ENCODE measurements around the gene LCE1D. TPM values are rescaled to one million over a fixed set of nuclear protein-coding genes. Genes with fewer than 3 reads are reported as not detected.

LCE1D gene
- polyA plus RNA-seq, 1 donor (not counting 4 experiments of a cell fraction or from before 2014, with no cell fraction given): not detected

DNA sequence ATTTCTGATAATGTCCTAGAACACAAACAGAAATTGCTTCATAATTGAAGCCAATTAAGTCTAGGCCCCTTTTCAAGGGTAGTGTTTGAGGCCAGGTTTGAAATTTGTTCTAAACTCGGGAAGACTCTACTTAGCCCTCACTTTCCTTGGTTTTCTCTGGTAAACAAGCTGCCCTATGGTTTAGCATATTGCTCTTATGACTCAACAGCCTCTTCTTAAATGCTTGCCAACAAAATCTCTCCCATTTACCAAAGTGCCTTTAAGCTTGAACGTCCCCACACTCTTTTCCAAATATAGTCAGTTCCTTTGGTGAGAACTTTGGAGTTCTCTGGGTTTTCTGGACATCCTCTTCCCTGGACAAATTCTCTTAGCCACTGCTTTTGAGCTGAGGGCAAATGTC is 40.3 kb downstream of the LCE1D start:
- DNase-seq (ENCODE audit: low read depth, low spot score) (no peak), FAIRE-seq (no peak)
- no peaks in the 10 kb centered on the region for H3K79me2 ChIP-seq (ENCODE audit: control insufficient read depth, insufficient read depth, low read length)
- no peaks in the 10 kb centered on the region for H4K20me1 ChIP-seq (ENCODE audit: control insufficient read depth, extremely low read depth, insufficient read depth, low read length)
- no peaks in the 10 kb centered on the region for H3K4me1 ChIP-seq (ENCODE audit: control insufficient read depth, extremely low read depth, insufficient read depth, low read length)
- dilution Hi-C loops (cut with MboI; ENCODE audit: extremely low pct_ligation_motif_present, low sequenced_read_pairs): no loop called here
- H3K4me2 ChIP-seq (ENCODE audit: control insufficient read depth, extremely low read depth, insufficient read depth, low read depth, low read length): no peak overlapping the region
- no peak overlapping the region for H3K9ac ChIP-seq (ENCODE audit: control insufficient read depth, extremely low read depth, insufficient read depth, low read length)
- H3K36me3 ChIP-seq (ENCODE audit: control insufficient read depth in 2 of 2, extremely low read depth in 1 of 2, insufficient read depth in 2 of 2, low read length in 2 of 2): no peaks in the 10 kb centered on the region
- no peak for TF ChIP-seq EZH2 (IDR thresholded peaks at IDR 0.05; ENCODE audit: low read length)
- TF ChIP-seq, protein P1, sequence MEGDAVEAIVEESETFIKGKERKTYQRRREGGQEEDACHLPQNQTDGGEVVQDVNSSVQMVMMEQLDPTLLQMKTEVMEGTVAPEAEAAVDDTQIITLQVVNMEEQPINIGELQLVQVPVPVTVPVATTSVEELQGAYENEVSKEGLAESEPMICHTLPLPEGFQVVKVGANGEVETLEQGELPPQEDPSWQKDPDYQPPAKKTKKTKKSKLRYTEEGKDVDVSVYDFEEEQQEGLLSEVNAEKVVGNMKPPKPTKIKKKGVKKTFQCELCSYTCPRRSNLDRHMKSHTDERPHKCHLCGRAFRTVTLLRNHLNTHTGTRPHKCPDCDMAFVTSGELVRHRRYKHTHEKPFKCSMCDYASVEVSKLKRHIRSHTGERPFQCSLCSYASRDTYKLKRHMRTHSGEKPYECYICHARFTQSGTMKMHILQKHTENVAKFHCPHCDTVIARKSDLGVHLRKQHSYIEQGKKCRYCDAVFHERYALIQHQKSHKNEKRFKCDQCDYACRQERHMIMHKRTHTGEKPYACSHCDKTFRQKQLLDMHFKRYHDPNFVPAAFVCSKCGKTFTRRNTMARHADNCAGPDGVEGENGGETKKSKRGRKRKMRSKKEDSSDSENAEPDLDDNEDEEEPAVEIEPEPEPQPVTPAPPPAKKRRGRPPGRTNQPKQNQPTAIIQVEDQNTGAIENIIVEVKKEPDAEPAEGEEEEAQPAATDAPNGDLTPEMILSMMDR (optimal IDR thresholded peaks at IDR 0.05 in 1 of 3, IDR thresholded peaks at IDR 0.05 in 1 of 3, conservative IDR thresholded peaks at IDR 0.05 in 1 of 3; ENCODE audit: extremely low read depth in 1 of 3, insufficient read depth in 2 of 3, low read length in 3 of 3): no peak
- H3K9me1 ChIP-seq (ENCODE audit: control insufficient read depth, extremely low read depth, insufficient read depth, low read length): no peaks in the 10 kb centered on the region
- H3K27ac ChIP-seq (ENCODE audit: control insufficient read depth, insufficient read depth, low read length): no peak overlapping the region
- H3K4me3 ChIP-seq (ENCODE audit: control insufficient read depth in 2 of 3, extremely low read depth in 1 of 3, insufficient read depth in 2 of 3, low read depth in 1 of 3, low read length in 3 of 3): no peak overlapping the region
- H3K27me3 ChIP-seq (ENCODE audit: control insufficient read depth, extremely low read depth, insufficient read depth, low read length): no peaks in the 10 kb centered on the region
- no peaks in the 10 kb centered on the region for H3K9me3 ChIP-seq (ENCODE audit: control insufficient read depth, low read depth, low read length)
- H2AFZ ChIP-seq (ENCODE audit: control insufficient read depth, low read length): no peak overlapping the region

DNA sequence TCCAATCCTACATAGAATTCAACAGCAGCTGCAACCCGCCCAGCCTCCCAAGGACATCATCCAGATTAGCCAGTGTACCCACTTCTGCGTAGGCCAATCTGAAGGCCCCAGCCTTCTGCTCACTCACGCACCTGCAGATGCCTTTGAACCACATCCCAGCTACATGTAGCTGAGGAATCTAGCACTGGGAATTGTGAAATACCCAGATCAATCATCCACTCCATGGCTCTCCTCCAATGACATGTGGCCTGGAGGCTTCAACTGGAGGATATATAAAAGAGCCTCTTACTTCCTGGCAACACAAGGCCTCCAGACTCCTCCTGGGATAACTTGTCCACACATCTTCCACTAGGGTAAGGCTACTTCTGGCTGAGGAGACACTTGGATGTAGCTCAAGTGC is 46.0 kb downstream of the LCE1D start, which contains the start of gene LCE6A:
Gene LCE6A (plus strand): TSS at position 301 of the 400 bp plus-strand sequence. CDS start 665 bp downstream, outside the sequence.
- Histone ChIP-seq H3K79me2 (ENCODE audit: control insufficient read depth, insufficient read depth, low read length) (no peaks in the 10 kb centered on the region), H3K36me3 (ENCODE audit: control insufficient read depth in 2 of 2, extremely low read depth in 1 of 2, insufficient read depth in 2 of 2, low read length in 2 of 2) (no peaks in the 10 kb centered on the region), H3K9ac (ENCODE audit: control insufficient read depth, extremely low read depth, insufficient read depth, low read length) (no peak within 1 kb of the TSS), H3K27ac (ENCODE audit: control insufficient read depth, insufficient read depth, low read length) (no peak within 1 kb of the TSS), H3K9me1 (ENCODE audit: control insufficient read depth, extremely low read depth, insufficient read depth, low read length) (no peaks in the 10 kb centered on the region), H3K4me2 (ENCODE audit: control insufficient read depth, extremely low read depth, insufficient read depth, low read depth, low read length) (no peak within 1 kb of the TSS), H2AFZ (ENCODE audit: control insufficient read depth, low read length) (no peak within 1 kb of the TSS), H3K4me3 (ENCODE audit: control insufficient read depth in 2 of 3, extremely low read depth in 1 of 3, insufficient read depth in 2 of 3, low read depth in 1 of 3, low read length in 3 of 3) (no peak within 1 kb of the TSS), H4K20me1 (ENCODE audit: control insufficient read depth, extremely low read depth, insufficient read depth, low read length) (no peaks in the 10 kb centered on the region), H3K4me1 (ENCODE audit: control insufficient read depth, extremely low read depth, insufficient read depth, low read length) (peaks cover 4% of the 10 kb centered on the region), H3K27me3 (ENCODE audit: control insufficient read depth, extremely low read depth, insufficient read depth, low read length) (no peaks in the 10 kb centered on the region), H3K9me3 (ENCODE audit: control insufficient read depth, low read depth, low read length) (no peaks in the 10 kb centered on the region)
- FAIRE-seq (no peak), DNase-seq (ENCODE audit: low read depth, low spot score) (no peak)
- dilution Hi-C loops (cut with MboI; ENCODE audit: extremely low pct_ligation_motif_present, low sequenced_read_pairs): no loop called here
- TF ChIP-seq EZH2 (IDR thresholded peaks at IDR 0.05; ENCODE audit: low read length): no peak
- TF ChIP-seq, protein P1 (optimal IDR thresholded peaks at IDR 0.05 in 1 of 3, IDR thresholded peaks at IDR 0.05 in 1 of 3, conservative IDR thresholded peaks at IDR 0.05 in 1 of 3; ENCODE audit: extremely low read depth in 1 of 3, insufficient read depth in 2 of 3, low read length in 3 of 3): no peak

Other genes starting within 250 kb of the LCE1D start
- 0.48 to 2.8 TPM (median 2.2 TPM) in 3 replicates for gene LCE3E, start 229.9 kb upstream of the LCE1D start, polyA plus RNA-seq
- 1.2 to 9.1 TPM (median 4.4 TPM) in 3 replicates for gene LCE3D, start 216.2 kb upstream of the LCE1D start, polyA plus RNA-seq
- gene LCE3C, start 196.5 kb upstream of the LCE1D start, polyA plus RNA-seq: 0.20 to 0.34 TPM in 2 of 3 replicates, not detected in the other
- not detected in 3 replicates for gene LCE3B, start 182.9 kb upstream of the LCE1D start, polyA plus RNA-seq
- gene LCE3A, start 173.6 kb upstream of the LCE1D start, polyA plus RNA-seq: not detected in 3 replicates
- not detected in 3 replicates for gene LCE2D, start 133.3 kb upstream of the LCE1D start, polyA plus RNA-seq
- 0.41 to 0.48 TPM in 2 of 3 replicates, not detected in the other for gene LCE2C, start 121.4 kb upstream of the LCE1D start, polyA plus RNA-seq
- 0.14 to 0.83 TPM (median 0.49 TPM) in 3 replicates for gene LCE2B, start 110.6 kb upstream of the LCE1D start, polyA plus RNA-seq
- gene LCE2A, start 98.4 kb upstream of the LCE1D start, polyA plus RNA-seq: 0.12 to 0.16 TPM in 2 of 3 replicates, not detected in the other
- gene LCE4A, start 88.6 kb upstream of the LCE1D start, polyA plus RNA-seq: not detected in 3 replicates
- gene KPRP, start 38.7 kb upstream of the LCE1D start, polyA plus RNA-seq: 0.82 to 2.0 TPM (median 0.90 TPM) in 3 replicates
- not detected in 3 replicates for gene LCE1F, start 21.6 kb upstream of the LCE1D start, polyA plus RNA-seq
- gene LCE1E, start 10.5 kb upstream of the LCE1D start, polyA plus RNA-seq: 0.59 to 1.0 TPM (median 0.86 TPM) in 3 replicates
- gene LCE1C, start 9.9 kb downstream of the LCE1D start, polyA plus RNA-seq: 1.8 TPM in 3 replicates
- 0.34 to 0.57 TPM (median 0.48 TPM) in 3 replicates for gene LCE1B, start 15.2 kb downstream of the LCE1D start, polyA plus RNA-seq
- 0.43 TPM in 1 of 3 replicates, not detected in the others for gene LCE1A, start 30.8 kb downstream of the LCE1D start, polyA plus RNA-seq
- gene LCE6A, start 46.1 kb downstream of the LCE1D start, polyA plus RNA-seq: 0.32 to 1.2 TPM (median 0.60 TPM) in 3 replicates
- not detected in 3 replicates for gene LCE7A, start 63.3 kb downstream of the LCE1D start, polyA plus RNA-seq
- gene SMCP, start 81.6 kb downstream of the LCE1D start, polyA plus RNA-seq: 0.08 to 0.53 TPM in 2 of 3 replicates, not detected in the other
- 61.1 to 231 TPM (median 89.2 TPM) in 3 replicates for gene IVL, start 111.8 kb downstream of the LCE1D start, polyA plus RNA-seq
- gene SPRR5, start 150.5 kb downstream of the LCE1D start, polyA plus RNA-seq: 0.12 to 0.35 TPM (median 0.30 TPM) in 3 replicates
- gene SPRR4, start 173.9 kb downstream of the LCE1D start, polyA plus RNA-seq: 1.7 to 4.8 TPM (median 1.9 TPM) in 3 replicates
- 5.5 to 35.0 TPM (median 18.0 TPM) in 3 replicates for gene SPRR1A, start 187.4 kb downstream of the LCE1D start, polyA plus RNA-seq
- 2.9 to 8.3 TPM (median 5.4 TPM) in 3 replicates for gene SPRR3, start 205.0 kb downstream of the LCE1D start, polyA plus RNA-seq
- 253 to 503 TPM (median 436 TPM) in 3 replicates for gene SPRR1B, start 234.5 kb downstream of the LCE1D start, polyA plus RNA-seq
- gene SPRR2D, start 244.4 kb downstream of the LCE1D start, polyA plus RNA-seq: 6.6 to 29.4 TPM (median 13.4 TPM) in 3 replicates

Data from keratinocyte (primary cell).